SK-N-SH (cell line): ENCODE data around the gene TJP3. TPM values are rescaled to one million over a fixed set of nuclear protein-coding genes. Genes with fewer than 3 reads are reported as not detected.

ENCODE experiments used
- CTCF ChIA-PET: fragments of 300-600, 350-600 bp; formaldehyde crosslinking; extraction: SDS; loops from one replicate; lab custom pipeline; 2021; lab: Yijun Ruan, JAX
- POLR2A ChIA-PET: fragments of 350-600 bp; sonication (Branson Sonifier 250); formaldehyde crosslinking; extraction: SDS; loops from one replicate; lab custom pipeline; 2020; ENCODE audit warnings: antibody characterized with exemption, inconsistent platforms; lab: Yijun Ruan, JAX
- DNase-seq: peaks from one replicate; pipeline ENCODE4 v3.0.0; 2012
- H2AFZ ChIP-seq: fragments of 200-600 bp; sonication (generic); 2 replicates; pipeline ENCODE4 v1.8.1; 2016; ENCODE audit warnings: antibody characterized with exemption, mild to moderate bottlenecking, low read depth
- H3F3A ChIP-seq: fragments of 200-600 bp; sonication (generic); replicated peaks from 2 replicates; pipeline ENCODE3; 2016; ENCODE audit warnings: antibody characterized with exemption, mild to moderate bottlenecking; ENCODE audit not compliant: insufficient read depth
- H3K27ac ChIP-seq, 2 experiments: fragments of 200-500 bp in 1 of 2; fragments of 200-600 bp in 1 of 2; sonication (Bioruptor generic) in 1 of 2; sonication (generic), shearing (Covaris generic) in 1 of 2; 2 replicates each; pipeline versions ENCODE4 v1.5.1 to v1.6.1; 2014 to 2016; ENCODE audit warnings: low read depth in 2 of 2, inconsistent platforms in 1 of 2, low read length in 1 of 2, mild to moderate bottlenecking in 1 of 2, mixed read lengths in 1 of 2
- H3K27me3 ChIP-seq: fragments of 200-600 bp; sonication (generic), shearing (Covaris generic); 2 replicates; pipeline ENCODE4 v1.6.1; 2016; ENCODE audit warnings: mixed run types; ENCODE audit not compliant: insufficient read depth
- H3K36me3 ChIP-seq, 2 experiments: fragments of 200-500 bp in 1 of 2; fragments of 200-600 bp in 1 of 2; sonication (Bioruptor generic) in 1 of 2; sonication (generic) in 1 of 2; replicated peaks in 1 of 2; 2 replicates each; pipeline versions ENCODE3 to v1.5.1; 2014 to 2016; ENCODE audit warnings: low read length in 1 of 2, mild to moderate bottlenecking in 1 of 2; ENCODE audit not compliant: insufficient read depth in 2 of 2, control insufficient read depth in 1 of 2
- H3K4me1 ChIP-seq, 2 experiments: fragments of 200-500 bp in 1 of 2; fragments of 200-600 bp in 1 of 2; sonication (Bioruptor generic) in 1 of 2; sonication (generic), shearing (Covaris generic) in 1 of 2; 2 replicates each; pipeline versions ENCODE4 v1.5.1 to v1.6.1; 2014 to 2016; ENCODE audit warnings: low read depth in 1 of 2, low read length in 1 of 2, mixed run types in 1 of 2; ENCODE audit not compliant: insufficient read depth in 2 of 2, control insufficient read depth in 1 of 2
- H3K4me2 ChIP-seq: fragments of 200-600 bp; sonication (generic), shearing (Covaris generic); 2 replicates; pipeline ENCODE4 v1.6.1; 2017; ENCODE audit warnings: mixed run types
- H3K4me3 ChIP-seq, 2 experiments: fragments of 200-500 bp in 1 of 2; fragments of 200-600 bp in 1 of 2; sonication (Bioruptor generic) in 1 of 2; sonication (generic), shearing (Covaris generic) in 1 of 2; 2 replicates each; pipeline versions ENCODE4 v1.5.1 to v1.8.1; 2014 to 2016; ENCODE audit warnings: low read depth in 2 of 2, inconsistent platforms in 1 of 2, low read length in 1 of 2, mild to moderate bottlenecking in 1 of 2, mixed read lengths in 1 of 2, moderate library complexity in 1 of 2
- H3K79me2 ChIP-seq: fragments of 200-600 bp; sonication (generic); 2 replicates; pipeline ENCODE4 v1.8.1; 2017; ENCODE audit warnings: mild to moderate bottlenecking; ENCODE audit not compliant: insufficient read depth
- H3K9ac ChIP-seq: fragments of 200-600 bp; sonication (generic); 2 replicates; pipeline ENCODE4 v1.6.1; 2017; ENCODE audit warnings: mixed run types
- H3K9me2 ChIP-seq: fragments of 200-600 bp; sonication (generic); 2 replicates; pipeline ENCODE4 v1.6.1; 2017; ENCODE audit warnings: mixed run types
- H3K9me3 ChIP-seq: fragments of 200-600 bp; sonication (generic); 2 replicates; pipeline ENCODE4 v1.6.1; 2017; ENCODE audit warnings: mixed run types, mild to moderate bottlenecking, moderate library complexity
- H4K20me1 ChIP-seq: fragments of 200-600 bp; sonication (generic); 2 replicates; pipeline ENCODE4 v1.6.1; 2017; ENCODE audit warnings: mild to moderate bottlenecking, mixed run types; ENCODE audit not compliant: insufficient read depth
- CHD2 ChIP-seq: fragments of 150-350 bp; IDR thresholded peaks from 2 replicates; pipeline ENCODE4 v1.6.1; 2018; ENCODE audit warnings: low read length; ENCODE audit not compliant: partially characterized antibody
- ELF1 ChIP-seq: IDR thresholded peaks from 2 replicates; pipeline ENCODE4 v1.4.0; 2012
- FOSL2 ChIP-seq: IDR thresholded peaks from 2 replicates; pipeline ENCODE4 v1.4.0; 2012; ENCODE audit warnings: low read depth, mild to moderate bottlenecking, moderate library complexity, borderline replicate concordance
- GABPA ChIP-seq: IDR thresholded peaks from 2 replicates; pipeline ENCODE4 v1.4.0; 2012; ENCODE audit warnings: low read depth, mild to moderate bottlenecking
- JUND ChIP-seq: IDR thresholded peaks from 2 replicates; pipeline ENCODE4 v1.4.0; 2012
- MEF2A ChIP-seq: IDR thresholded peaks from 2 replicates; pipeline ENCODE4 v1.4.0; 2012; ENCODE audit warnings: low read depth, borderline replicate concordance
- MXI1 ChIP-seq: IDR thresholded peaks from 2 replicates; pipeline ENCODE4 v1.6.1; 2012; ENCODE audit warnings: mild to moderate bottlenecking, low read depth, low read length, improper control_type of control experiment
- RAD21 ChIP-seq: IDR thresholded peaks from 2 replicates; pipeline ENCODE4 v1.6.1; 2012; ENCODE audit warnings: mild to moderate bottlenecking, low read length
- RFX5 ChIP-seq: IDR thresholded peaks from 2 replicates; pipeline ENCODE4 v1.6.1; 2012; ENCODE audit warnings: mild to moderate bottlenecking, improper control_type of control experiment, low read length
- RXRA ChIP-seq: IDR thresholded peaks from 2 replicates; pipeline ENCODE4 v1.4.0; 2012; ENCODE audit warnings: low read depth, mild to moderate bottlenecking, borderline replicate concordance
- SMC3 ChIP-seq: IDR thresholded peaks from 2 replicates; pipeline ENCODE4 v1.6.1; 2012; ENCODE audit warnings: low read depth, low read length, improper control_type of control experiment
- TAF1 ChIP-seq: IDR thresholded peaks from 2 replicates; pipeline ENCODE4 v1.6.1; 2012; ENCODE audit warnings: low read depth, mild to moderate bottlenecking, low read length, moderate library complexity, borderline replicate concordance
- TCF12 ChIP-seq: IDR thresholded peaks from 2 replicates; pipeline ENCODE4 v1.4.0; 2012
- YY1 ChIP-seq: IDR thresholded peaks from 2 replicates; pipeline ENCODE4 v1.4.0; 2012; ENCODE audit warnings: low read depth, mild to moderate bottlenecking
- WGBS: methylation state at CpG from one replicate; pipeline ENCODE4 v1.1.6; 2017; ENCODE audit warnings: low lambda C conversion rate; 5-methylcytosine and 5-hydroxymethylcytosine counted together
- polyA plus RNA-seq, 3 experiments: library from polyadenylated mRNA; depleted of rRNA; stranded (reverse); fragments of >200 nt; gene quantifications; 2 replicates each; pipeline ENCODE4 v1.2.3, GENCODE V29; 2012
- TF ChIP-seq, protein P1 (sequence below): IDR thresholded peaks from 2 replicates; pipeline ENCODE4 v1.6.1; 2012; ENCODE audit warnings: mild to moderate bottlenecking, low read depth, low read length, moderate library complexity
- TF ChIP-seq, protein P2 (sequence below): IDR thresholded peaks from 2 replicates; pipeline ENCODE4; 2012
- TF ChIP-seq, protein P3 (sequence below): fragments of 150-350 bp; IDR thresholded peaks from 2 replicates; pipeline ENCODE4 v1.6.1; 2016; ENCODE audit warnings: mild to moderate bottlenecking, low read depth, low read length
- TF ChIP-seq, protein P4 (sequence below): fragments of 200-600 bp; sonication (generic); IDR thresholded peaks from 2 replicates; pipeline ENCODE4 v1.6.1; 2017; ENCODE audit warnings: antibody characterized with exemption, mild to moderate bottlenecking, moderate library complexity
- TF ChIP-seq, protein P5 (sequence below): IDR thresholded peaks from 2 replicates; pipeline ENCODE4 v1.4.0; 2012; ENCODE audit warnings: low read depth, borderline replicate concordance

Gene TJP3
- polyA plus RNA-seq, 1 of the 3 experiments (the other 2 are of a cell fraction): 0.36 TPM

DNA sequence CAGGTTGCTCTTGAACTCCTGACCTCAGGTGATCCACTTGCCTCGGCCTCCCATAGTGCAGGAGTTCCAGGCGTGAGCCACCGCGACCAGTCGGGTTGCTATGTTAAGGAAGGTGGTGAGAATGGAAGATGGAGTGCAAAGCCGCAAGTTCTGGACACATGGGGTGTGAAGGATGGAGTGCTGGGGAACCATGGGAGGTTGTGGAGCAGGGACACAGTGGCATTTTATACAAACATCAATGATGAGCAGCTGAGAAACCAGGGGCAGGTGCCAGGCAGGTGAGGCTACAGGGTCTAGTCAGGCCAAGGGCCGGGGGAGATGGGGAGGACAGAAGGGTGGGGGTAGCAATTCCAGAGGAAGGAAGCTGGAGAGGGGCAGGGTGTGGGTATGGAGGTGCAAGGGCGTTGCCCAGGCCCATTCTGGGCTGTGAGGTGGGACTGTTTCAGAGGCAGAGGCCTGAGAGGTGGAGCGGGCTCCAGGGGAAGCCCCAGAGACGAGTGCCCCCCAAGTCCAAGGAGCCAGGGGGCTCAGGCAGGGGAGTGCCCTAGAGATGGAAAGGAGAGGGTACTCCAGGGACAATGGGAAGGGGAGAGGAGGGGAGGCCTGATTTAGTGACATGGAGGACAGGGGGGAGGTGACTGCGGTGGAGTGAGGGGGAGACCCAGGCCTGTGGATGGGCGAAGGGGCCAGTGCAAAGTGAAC lies 65.8 kb downstream of the TJP3 start (continued):
- TF ChIP-seq, protein P1, sequence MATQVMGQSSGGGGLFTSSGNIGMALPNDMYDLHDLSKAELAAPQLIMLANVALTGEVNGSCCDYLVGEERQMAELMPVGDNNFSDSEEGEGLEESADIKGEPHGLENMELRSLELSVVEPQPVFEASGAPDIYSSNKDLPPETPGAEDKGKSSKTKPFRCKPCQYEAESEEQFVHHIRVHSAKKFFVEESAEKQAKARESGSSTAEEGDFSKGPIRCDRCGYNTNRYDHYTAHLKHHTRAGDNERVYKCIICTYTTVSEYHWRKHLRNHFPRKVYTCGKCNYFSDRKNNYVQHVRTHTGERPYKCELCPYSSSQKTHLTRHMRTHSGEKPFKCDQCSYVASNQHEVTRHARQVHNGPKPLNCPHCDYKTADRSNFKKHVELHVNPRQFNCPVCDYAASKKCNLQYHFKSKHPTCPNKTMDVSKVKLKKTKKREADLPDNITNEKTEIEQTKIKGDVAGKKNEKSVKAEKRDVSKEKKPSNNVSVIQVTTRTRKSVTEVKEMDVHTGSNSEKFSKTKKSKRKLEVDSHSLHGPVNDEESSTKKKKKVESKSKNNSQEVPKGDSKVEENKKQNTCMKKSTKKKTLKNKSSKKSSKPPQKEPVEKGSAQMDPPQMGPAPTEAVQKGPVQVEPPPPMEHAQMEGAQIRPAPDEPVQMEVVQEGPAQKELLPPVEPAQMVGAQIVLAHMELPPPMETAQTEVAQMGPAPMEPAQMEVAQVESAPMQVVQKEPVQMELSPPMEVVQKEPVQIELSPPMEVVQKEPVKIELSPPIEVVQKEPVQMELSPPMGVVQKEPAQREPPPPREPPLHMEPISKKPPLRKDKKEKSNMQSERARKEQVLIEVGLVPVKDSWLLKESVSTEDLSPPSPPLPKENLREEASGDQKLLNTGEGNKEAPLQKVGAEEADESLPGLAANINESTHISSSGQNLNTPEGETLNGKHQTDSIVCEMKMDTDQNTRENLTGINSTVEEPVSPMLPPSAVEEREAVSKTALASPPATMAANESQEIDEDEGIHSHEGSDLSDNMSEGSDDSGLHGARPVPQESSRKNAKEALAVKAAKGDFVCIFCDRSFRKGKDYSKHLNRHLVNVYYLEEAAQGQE: no peak
- no peak for TF ChIP-seq JUND
- TF ChIP-seq, protein P2, sequence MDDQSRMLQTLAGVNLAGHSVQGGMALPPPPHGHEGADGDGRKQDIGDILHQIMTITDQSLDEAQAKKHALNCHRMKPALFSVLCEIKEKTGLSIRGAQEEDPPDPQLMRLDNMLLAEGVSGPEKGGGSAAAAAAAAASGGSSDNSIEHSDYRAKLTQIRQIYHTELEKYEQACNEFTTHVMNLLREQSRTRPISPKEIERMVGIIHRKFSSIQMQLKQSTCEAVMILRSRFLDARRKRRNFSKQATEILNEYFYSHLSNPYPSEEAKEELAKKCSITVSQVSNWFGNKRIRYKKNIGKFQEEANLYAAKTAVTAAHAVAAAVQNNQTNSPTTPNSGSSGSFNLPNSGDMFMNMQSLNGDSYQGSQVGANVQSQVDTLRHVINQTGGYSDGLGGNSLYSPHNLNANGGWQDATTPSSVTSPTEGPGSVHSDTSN: no peak
- no peak for TF ChIP-seq RXRA
- no peak for TF ChIP-seq RAD21
- TF ChIP-seq CHD2: no peak
- TF ChIP-seq MEF2A: no peak
- no peak for TF ChIP-seq MXI1

DNA sequence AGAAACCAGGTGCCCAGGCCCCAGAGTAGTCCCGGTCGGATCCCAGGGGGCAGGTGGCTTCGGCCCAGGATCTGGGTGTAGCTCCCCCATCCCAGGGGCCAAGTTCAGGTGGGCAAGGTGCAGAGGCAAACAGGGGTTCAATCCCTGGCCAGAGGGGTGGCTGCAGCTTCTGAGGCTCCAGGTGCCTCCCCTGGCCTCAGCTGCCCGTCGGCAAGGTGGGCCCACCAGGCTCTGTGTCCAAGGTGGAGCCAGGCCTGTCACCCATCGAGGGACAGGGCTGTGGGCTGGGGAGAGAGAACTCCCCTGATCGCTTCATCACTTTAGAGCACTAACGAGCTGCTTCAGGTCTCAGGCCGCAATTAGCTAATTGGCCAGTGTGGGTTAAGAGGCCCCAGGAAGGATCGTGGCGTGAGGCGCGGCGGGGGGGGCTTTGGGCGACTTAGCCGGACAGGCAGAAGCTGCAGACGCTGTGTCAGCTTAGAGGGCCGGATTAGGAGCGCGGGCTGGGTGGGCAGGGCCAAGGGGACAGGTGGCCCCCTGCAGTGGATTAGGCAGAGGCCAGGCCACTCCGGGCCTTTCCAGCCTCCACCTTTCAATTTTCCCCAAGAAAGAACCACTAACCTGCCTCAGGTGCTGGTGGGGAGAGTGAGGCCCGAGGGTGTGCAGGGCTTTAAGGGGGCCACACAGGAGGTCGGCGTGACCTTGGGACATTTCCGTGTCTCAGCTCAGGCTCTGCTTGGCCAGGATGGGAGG lies 66.6 kb downstream of the TJP3 start:
- Histone ChIP-seq H3K27ac (no peak overlapping the region), H3K4me2 (no peak overlapping the region), H3F3A (no peaks in the 10 kb centered on the region), H3K27me3 (peaks cover 22% of the 10 kb centered on the region), H3K9me2 (no peaks in the 10 kb centered on the region), H4K20me1 (no peaks in the 10 kb centered on the region), H3K36me3 (no peaks in the 10 kb centered on the region), H3K9ac (no peak overlapping the region), H2AFZ (no peak overlapping the region), H3K79me2 (no peaks in the 10 kb centered on the region), H3K9me3 (no peaks in the 10 kb centered on the region), H3K4me1 (no peaks in the 10 kb centered on the region), H3K4me3 (no peak overlapping the region)
- POLR2A ChIA-PET: no interaction called here
- DNase-seq: no peak
- 76% methylated on average over 14 of the region's 25 CpGs for WGBS
- TF ChIP-seq, protein P3, sequence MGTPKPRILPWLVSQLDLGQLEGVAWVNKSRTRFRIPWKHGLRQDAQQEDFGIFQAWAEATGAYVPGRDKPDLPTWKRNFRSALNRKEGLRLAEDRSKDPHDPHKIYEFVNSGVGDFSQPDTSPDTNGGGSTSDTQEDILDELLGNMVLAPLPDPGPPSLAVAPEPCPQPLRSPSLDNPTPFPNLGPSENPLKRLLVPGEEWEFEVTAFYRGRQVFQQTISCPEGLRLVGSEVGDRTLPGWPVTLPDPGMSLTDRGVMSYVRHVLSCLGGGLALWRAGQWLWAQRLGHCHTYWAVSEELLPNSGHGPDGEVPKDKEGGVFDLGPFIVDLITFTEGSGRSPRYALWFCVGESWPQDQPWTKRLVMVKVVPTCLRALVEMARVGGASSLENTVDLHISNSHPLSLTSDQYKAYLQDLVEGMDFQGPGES: no peak
- TF ChIP-seq TAF1 (no peak), TCF12 (no peak), GABPA (no peak), RFX5 (no peak), FOSL2 (no peak), ELF1 (no peak), SMC3 (no peak), JUND (no peak), YY1 (no peak)
- TF ChIP-seq, protein P4, sequence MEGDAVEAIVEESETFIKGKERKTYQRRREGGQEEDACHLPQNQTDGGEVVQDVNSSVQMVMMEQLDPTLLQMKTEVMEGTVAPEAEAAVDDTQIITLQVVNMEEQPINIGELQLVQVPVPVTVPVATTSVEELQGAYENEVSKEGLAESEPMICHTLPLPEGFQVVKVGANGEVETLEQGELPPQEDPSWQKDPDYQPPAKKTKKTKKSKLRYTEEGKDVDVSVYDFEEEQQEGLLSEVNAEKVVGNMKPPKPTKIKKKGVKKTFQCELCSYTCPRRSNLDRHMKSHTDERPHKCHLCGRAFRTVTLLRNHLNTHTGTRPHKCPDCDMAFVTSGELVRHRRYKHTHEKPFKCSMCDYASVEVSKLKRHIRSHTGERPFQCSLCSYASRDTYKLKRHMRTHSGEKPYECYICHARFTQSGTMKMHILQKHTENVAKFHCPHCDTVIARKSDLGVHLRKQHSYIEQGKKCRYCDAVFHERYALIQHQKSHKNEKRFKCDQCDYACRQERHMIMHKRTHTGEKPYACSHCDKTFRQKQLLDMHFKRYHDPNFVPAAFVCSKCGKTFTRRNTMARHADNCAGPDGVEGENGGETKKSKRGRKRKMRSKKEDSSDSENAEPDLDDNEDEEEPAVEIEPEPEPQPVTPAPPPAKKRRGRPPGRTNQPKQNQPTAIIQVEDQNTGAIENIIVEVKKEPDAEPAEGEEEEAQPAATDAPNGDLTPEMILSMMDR: no peak
- TF ChIP-seq, protein P5, sequence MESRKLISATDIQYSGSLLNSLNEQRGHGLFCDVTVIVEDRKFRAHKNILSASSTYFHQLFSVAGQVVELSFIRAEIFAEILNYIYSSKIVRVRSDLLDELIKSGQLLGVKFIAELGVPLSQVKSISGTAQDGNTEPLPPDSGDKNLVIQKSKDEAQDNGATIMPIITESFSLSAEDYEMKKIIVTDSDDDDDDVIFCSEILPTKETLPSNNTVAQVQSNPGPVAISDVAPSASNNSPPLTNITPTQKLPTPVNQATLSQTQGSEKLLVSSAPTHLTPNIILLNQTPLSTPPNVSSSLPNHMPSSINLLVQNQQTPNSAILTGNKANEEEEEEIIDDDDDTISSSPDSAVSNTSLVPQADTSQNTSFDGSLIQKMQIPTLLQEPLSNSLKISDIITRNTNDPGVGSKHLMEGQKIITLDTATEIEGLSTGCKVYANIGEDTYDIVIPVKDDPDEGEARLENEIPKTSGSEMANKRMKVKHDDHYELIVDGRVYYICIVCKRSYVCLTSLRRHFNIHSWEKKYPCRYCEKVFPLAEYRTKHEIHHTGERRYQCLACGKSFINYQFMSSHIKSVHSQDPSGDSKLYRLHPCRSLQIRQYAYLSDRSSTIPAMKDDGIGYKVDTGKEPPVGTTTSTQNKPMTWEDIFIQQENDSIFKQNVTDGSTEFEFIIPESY: no peak
- CTCF ChIA-PET: interaction anchor here (0.8 kb wide), 1 partner anchor 53 kb away, joined by 3 read pairs; no protein-coding TSS in a partner anchor
